ENCODE measurements around the gene TBCA.

GRCh38 chr5:77696120-77696519 is 80.0 kb downstream of the TBCA start:
- TF ChIP-seq, protein P1, sequence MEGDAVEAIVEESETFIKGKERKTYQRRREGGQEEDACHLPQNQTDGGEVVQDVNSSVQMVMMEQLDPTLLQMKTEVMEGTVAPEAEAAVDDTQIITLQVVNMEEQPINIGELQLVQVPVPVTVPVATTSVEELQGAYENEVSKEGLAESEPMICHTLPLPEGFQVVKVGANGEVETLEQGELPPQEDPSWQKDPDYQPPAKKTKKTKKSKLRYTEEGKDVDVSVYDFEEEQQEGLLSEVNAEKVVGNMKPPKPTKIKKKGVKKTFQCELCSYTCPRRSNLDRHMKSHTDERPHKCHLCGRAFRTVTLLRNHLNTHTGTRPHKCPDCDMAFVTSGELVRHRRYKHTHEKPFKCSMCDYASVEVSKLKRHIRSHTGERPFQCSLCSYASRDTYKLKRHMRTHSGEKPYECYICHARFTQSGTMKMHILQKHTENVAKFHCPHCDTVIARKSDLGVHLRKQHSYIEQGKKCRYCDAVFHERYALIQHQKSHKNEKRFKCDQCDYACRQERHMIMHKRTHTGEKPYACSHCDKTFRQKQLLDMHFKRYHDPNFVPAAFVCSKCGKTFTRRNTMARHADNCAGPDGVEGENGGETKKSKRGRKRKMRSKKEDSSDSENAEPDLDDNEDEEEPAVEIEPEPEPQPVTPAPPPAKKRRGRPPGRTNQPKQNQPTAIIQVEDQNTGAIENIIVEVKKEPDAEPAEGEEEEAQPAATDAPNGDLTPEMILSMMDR (IDR thresholded peaks at IDR 0.05): no peak
- no peak for TF ChIP-seq POLR2A (IDR thresholded peaks at IDR 0.05)
